Activated CD8-positive, alpha-beta T cell treated with anti-CD3 and anti-CD28 coated beads for 36 hours (primary cell): ENCODE data around the gene PLCG2. TPM values are rescaled to one million over a fixed set of nuclear protein-coding genes. Genes with fewer than 3 reads are reported as not detected.
"Not testable (repeated sequence)": the region's sequence is repeated elsewhere in the genome, so short reads cannot be mapped to it uniquely, and the experiment has no call there.

ENCODE experiments used
- ATAC-seq: fragments of 200-7000 bp; cut with Tn5 transposase; one replicate; pipeline ENCODE4 v1.10.0; 2021; ENCODE audit warnings: mild to moderate bottlenecking, moderate library complexity
- CTCF ChIA-PET: fragments of 350-600 bp; sonication (Branson Sonifier 250); formaldehyde crosslinking; loops from one replicate; lab custom pipeline; 2021; ENCODE audit warnings: antibody characterized with exemption; lab: Charles Lee
- POLR2A ChIA-PET: fragments of 350-600 bp; sonication (Branson Sonifier 250); formaldehyde crosslinking; loops from one replicate; lab custom pipeline; 2021; ENCODE audit warnings: antibody characterized with exemption; lab: Charles Lee
- DNase-seq: peaks from one replicate; pipeline ENCODE4 v3.0.0-alpha.2; 2020
- H3K27ac Mint-ChIP-seq: one replicate; pipeline ENCODE4 v1.8.0; 2021; ENCODE audit warnings: mild to moderate bottlenecking, mixed read lengths
- H3K27me3 Mint-ChIP-seq: one replicate; pipeline ENCODE4 v1.8.0; 2021; ENCODE audit warnings: mixed read lengths
- H3K36me3 Mint-ChIP-seq: one replicate; pipeline ENCODE4 v1.8.0; 2021; ENCODE audit warnings: low read depth, mixed read lengths
- H3K4me1 Mint-ChIP-seq: one replicate; pipeline ENCODE4 v1.8.0; 2021; ENCODE audit warnings: low read depth, mixed read lengths
- H3K4me3 Mint-ChIP-seq: one replicate; pipeline ENCODE4 v1.8.0; 2021; ENCODE audit warnings: mild to moderate bottlenecking, moderate library complexity, mixed read lengths
- H3K9me3 Mint-ChIP-seq: one replicate; pipeline ENCODE4 v1.8.0; 2021; ENCODE audit warnings: mixed read lengths
- CTCF ChIP-seq: fragments of 200-600 bp; IDR thresholded peaks from one replicate; pipeline ENCODE4 v1.8.0; 2022; ENCODE audit warnings: antibody characterized with exemption, mild to moderate bottlenecking
- intact Hi-C: fragments of 100-400 bp; cut with micrococcal nuclease; formaldehyde crosslinking; loops from one replicate; pipeline ENCODE4 v1.10.0; 2022
- total RNA-seq, 2 experiments: library from RNA; stranded (reverse); gene quantifications; one replicate each; pipeline ENCODE4 v1.2.3, GENCODE V29; 2021

The PLCG2 gene
- total RNA-seq, 2 experiments from 2014 or later, result 12.7 to 13.7 TPM

GRCh38 chr16:81738783-81739496, 40.2 kb upstream of the PLCG2 start:
- ATAC-seq, result no peak
- peaks cover 6% of the 10 kb centered on the region for H3K4me1 Mint-ChIP-seq
- no peak overlapping the region for H3K4me3 Mint-ChIP-seq
- no peak overlapping the region for H3K27ac Mint-ChIP-seq
- H3K36me3 Mint-ChIP-seq, result no peaks in the 10 kb centered on the region
- ChIA-PET POLR2A (no interaction called here), CTCF (interaction anchor here (0.6 to 6.0 kb wide), 7 partner anchors 8 to 703 kb away, joined by 3 to 44 read pairs (median 6); partner anchors contain the start of gene ATMIN)
- DNase-seq, result no peak
- no peak for TF ChIP-seq CTCF
- H3K27me3 Mint-ChIP-seq, result peaks cover 1% of the 10 kb centered on the region
- intact Hi-C loops, result no loop called here
- no peaks in the 10 kb centered on the region for H3K9me3 Mint-ChIP-seq

GRCh38 chr16:81739503-81739902, 39.6 kb upstream of the PLCG2 start:
- TF ChIP-seq CTCF, result no peak
- H3K27me3 Mint-ChIP-seq, result peaks cover 1% of the 10 kb centered on the region
- ChIA-PET POLR2A (no interaction called here), CTCF (interaction anchor here (1.0 to 6.0 kb wide), 7 partner anchors 9 to 535 kb away, joined by 3 to 44 read pairs (median 6); no protein-coding TSS in a partner anchor)
- peaks cover 6% of the 10 kb centered on the region for H3K4me1 Mint-ChIP-seq
- H3K9me3 Mint-ChIP-seq, result no peaks in the 10 kb centered on the region
- no peak overlapping the region for H3K27ac Mint-ChIP-seq
- no peaks in the 10 kb centered on the region for H3K36me3 Mint-ChIP-seq
- DNase-seq (no peak), ATAC-seq (no peak)
- intact Hi-C loops, result no loop called here
- H3K4me3 Mint-ChIP-seq, result no peak overlapping the region

GRCh38 chr16:81740169-81740568, 38.9 kb upstream of the PLCG2 start:
- Mint-ChIP-seq H3K27ac (no peak overlapping the region), H3K9me3 (no peaks in the 10 kb centered on the region), H3K4me3 (no peak overlapping the region), H3K27me3 (peaks cover 1% of the 10 kb centered on the region), H3K36me3 (no peaks in the 10 kb centered on the region), H3K4me1 (peaks cover 6% of the 10 kb centered on the region)
- ATAC-seq (no peak), DNase-seq (no peak)
- CTCF ChIA-PET, result interaction anchor here (0.7 to 6.0 kb wide), 8 partner anchors 9 to 535 kb away, joined by 3 to 44 read pairs (median 6); no protein-coding TSS in a partner anchor
- no peak for TF ChIP-seq CTCF
- intact Hi-C loops, result no loop called here
- POLR2A ChIA-PET, result no interaction called here

- H3K9me3 Mint-ChIP-seq, H3K36me3 Mint-ChIP-seq, ATAC-seq, H3K27ac Mint-ChIP-seq, intact Hi-C loops, H3K4me3 Mint-ChIP-seq, H3K27me3 Mint-ChIP-seq, DNase-seq: not testable (repeated sequence)
- CTCF ChIA-PET, result interaction anchor here (1.7 to 3.4 kb wide), 3 partner anchors 11 to 537 kb away, joined by 3 to 14 read pairs (median 7); no protein-coding TSS in a partner anchor
- peaks cover 13% of the 10 kb centered on the region for H3K4me1 Mint-ChIP-seq
- POLR2A ChIA-PET, result interaction anchor here (0.5 kb wide), 1 partner anchor 51 kb away, joined by 3 read pairs; no protein-coding TSS in a partner anchor
Measured at GRCh38 chr16:81741430-81741770, 37.7 kb upstream of the PLCG2 start.

DNA sequence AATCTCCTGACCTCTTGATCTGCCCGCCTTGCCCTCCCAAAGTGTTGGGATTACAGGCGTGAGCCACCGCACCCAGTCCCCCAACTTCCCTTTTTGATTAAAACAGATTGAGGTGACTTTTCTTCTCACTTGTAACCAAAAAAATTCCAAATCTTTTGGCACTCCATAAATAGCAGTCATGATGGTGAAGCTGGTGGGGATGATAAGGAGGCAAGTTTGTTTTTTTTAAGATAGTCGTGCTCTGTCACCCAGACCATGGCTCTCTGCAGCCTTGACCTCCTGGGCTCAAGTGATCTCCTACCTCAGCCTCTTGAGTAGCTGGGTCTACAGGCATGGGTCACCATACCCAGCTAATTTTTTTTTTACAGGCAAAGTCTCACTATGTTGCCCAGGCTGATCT, 34.7 kb upstream of the PLCG2 start:
- Mint-ChIP-seq H3K27me3 (no peaks in the 10 kb centered on the region), H3K4me1 (peaks cover 16% of the 10 kb centered on the region), H3K4me3 (no peak overlapping the region), H3K27ac (no peak overlapping the region), H3K9me3 (no peaks in the 10 kb centered on the region), H3K36me3 (no peaks in the 10 kb centered on the region)
- intact Hi-C loops, result no loop called here
- ATAC-seq (no peak), DNase-seq (no peak)
- ChIA-PET POLR2A (no interaction called here), CTCF (interaction anchor here (0.6 to 1.7 kb wide), 4 partner anchors 8 to 816 kb away, joined by 3 to 8 read pairs (median 4); no protein-coding TSS in a partner anchor)
- TF ChIP-seq CTCF, result no peak
